ENCODE data around the gene AGPAT1.

AGPAT1 gene

GRCh38 chr6:32179766-32180405 lies 4.0 kb upstream of the AGPAT1 start:
- no peak for DNase-seq (ENCODE audit: low read depth)
- no peak for TF ChIP-seq CTCF (IDR thresholded peaks at IDR 0.05; ENCODE audit: control insufficient read depth, insufficient read depth, low read depth, low read length, missing control alignments)
- H3K4me3 ChIP-seq (ENCODE audit: control insufficient read depth, low read depth, low read length): no peak overlapping the region

- no peak for DNase-seq (ENCODE audit: low read depth)
- peak overlapping the region; percentile 100 for H3K4me3 ChIP-seq (ENCODE audit: control insufficient read depth, low read depth, low read length)
- TF ChIP-seq CTCF (IDR thresholded peaks at IDR 0.05; ENCODE audit: control insufficient read depth, insufficient read depth, low read depth, low read length, missing control alignments): no peak
Measured at GRCh38 chr6:32178547-32179440, 2.9 kb upstream of the AGPAT1 start.

- no peak for TF ChIP-seq CTCF (IDR thresholded peaks at IDR 0.05; ENCODE audit: control insufficient read depth, insufficient read depth, low read depth, low read length, missing control alignments)
- DNase-seq (ENCODE audit: low read depth): peak; percentile 100
Measured at GRCh38 chr6:32177788-32178546, 2.1 kb upstream of the AGPAT1 start, which contains the start of gene RNF5. Gene RNF5, plus strand, starts transcription at chr6:32178405. Its CDS starts 107 bp downstream, at chr6:32178512.

GRCh38 chr6:32177183-32177787 lies 1.4 kb upstream of the AGPAT1 start:
- H3K4me3 ChIP-seq (ENCODE audit: control insufficient read depth, low read depth, low read length): peak overlapping the region; percentile 100
- no peak for TF ChIP-seq CTCF (IDR thresholded peaks at IDR 0.05; ENCODE audit: control insufficient read depth, insufficient read depth, low read depth, low read length, missing control alignments)
- DNase-seq (ENCODE audit: low read depth): no peak

More at GRCh38 chr6:32177788-32178546, 2.1 kb upstream of the AGPAT1 start, which contains the start of gene RNF5:
- H3K4me3 ChIP-seq (ENCODE audit: control insufficient read depth, low read depth, low read length): peak within 1 kb of the TSS; percentile 100

- peak overlapping the region; percentile 100 for H3K4me3 ChIP-seq (ENCODE audit: control insufficient read depth, low read depth, low read length)
- DNase-seq (ENCODE audit: low read depth): no peak
- TF ChIP-seq CTCF (IDR thresholded peaks at IDR 0.05; ENCODE audit: control insufficient read depth, insufficient read depth, low read depth, low read length, missing control alignments): no peak
Measured at GRCh38 chr6:32176476-32177182, 745 bp upstream of the AGPAT1 start.
